ENCODE data around the gene NTRK3.

Gene NTRK3

DNA sequence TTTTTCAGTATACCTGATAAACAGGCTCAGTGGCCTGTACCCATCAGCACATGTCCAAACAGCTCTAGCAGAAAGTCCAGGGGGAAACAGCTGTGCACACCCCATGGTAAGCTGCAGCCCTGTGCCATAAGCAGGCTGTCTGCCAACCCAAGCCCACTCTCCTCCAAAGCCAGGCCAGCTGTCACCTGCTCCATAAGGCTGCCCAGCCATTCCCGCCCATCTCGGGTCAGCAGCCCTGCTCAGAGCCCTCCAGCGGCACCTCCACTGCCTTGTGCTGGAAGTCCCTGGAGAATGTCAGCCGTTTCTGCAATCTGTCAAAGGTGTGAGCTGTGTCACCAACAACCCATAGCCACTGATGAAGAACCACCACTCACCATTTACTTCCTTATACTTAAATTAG lies 82.0 kb downstream of the NTRK3 start:
- no peak for DNase-seq

DNA sequence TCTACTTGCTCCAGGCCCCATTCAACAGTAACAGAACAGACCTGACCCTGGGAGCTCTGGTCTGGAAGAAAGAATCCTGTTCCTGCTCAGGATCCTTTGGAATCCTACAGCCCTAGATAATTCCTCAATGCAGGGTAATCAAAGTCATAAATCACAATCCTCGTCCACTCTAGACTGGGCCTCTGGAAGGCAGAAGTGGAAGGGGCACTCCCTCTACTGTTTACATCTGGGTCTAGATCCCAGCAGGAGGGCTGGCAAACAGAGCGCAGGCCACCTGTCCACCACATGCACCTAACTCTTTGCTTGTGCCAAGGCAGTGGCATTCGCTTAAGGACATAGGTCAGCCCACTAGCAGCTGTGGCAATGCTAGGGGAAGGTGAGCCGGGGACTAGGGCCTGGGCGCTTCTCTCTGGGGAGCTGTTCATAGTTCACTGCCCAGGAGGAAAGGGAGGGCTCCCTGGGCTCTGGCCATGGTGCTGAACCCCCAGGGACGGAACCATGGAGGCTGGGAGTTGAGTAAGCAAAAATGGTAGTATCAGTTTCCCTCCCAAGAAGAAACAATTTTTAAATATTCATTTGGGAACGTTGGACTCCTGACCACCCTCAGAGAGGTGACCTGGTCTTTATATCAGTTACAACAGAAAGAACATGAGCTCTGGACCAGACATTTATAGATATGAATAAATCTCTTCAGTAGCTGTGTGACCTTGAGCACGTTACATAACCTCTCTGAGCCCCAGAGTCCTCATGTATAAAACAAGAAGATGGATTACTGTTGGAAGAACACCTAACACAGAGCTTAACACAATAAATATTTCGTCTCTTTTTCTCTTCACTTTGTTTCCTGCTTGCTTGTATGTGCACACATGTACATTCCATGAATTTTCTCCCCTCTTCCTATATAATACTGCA lies 90.2 kb downstream of the NTRK3 start:
- peak; percentile 57 for DNase-seq

DNA sequence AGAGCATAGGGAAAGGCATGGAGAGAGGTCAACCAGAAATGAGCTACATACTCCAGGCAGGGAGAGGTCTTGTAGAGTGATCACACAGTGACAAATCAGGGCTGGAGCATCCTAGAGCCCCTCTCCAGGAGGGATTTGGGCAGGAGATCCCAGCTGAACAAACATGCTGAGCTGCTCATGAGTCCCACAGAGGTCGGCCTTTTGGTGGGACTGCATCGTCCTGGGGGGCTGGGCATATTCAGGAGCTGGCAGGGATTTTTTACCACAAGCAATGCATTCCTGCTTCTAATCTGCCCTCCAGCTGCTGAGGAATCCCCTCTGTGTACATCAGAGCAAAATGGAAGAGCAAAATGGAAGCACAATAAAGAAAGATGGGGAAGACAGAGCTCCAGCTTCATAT lies 94.9 kb downstream of the NTRK3 start:
- no peak for DNase-seq

DNA sequence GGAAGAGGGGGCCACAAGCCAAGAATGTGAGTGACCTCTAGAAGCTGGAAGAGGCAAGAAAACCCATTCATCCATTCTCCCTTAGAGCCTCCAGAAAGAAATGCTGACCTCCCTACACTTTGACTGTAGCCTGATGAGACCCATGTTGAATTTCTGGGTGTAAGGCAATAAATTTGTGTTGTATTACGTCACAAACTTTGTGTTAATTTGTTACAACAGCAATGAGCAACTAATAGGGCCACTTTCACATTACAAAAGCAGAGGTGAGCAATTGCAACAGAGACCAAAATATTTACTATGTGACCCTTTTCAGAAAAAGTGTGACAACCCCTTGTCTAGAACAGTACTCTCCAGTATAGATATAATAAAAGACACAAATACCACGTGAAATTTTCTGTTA lies 101.2 kb downstream of the NTRK3 start:
- no peak for DNase-seq

DNA sequence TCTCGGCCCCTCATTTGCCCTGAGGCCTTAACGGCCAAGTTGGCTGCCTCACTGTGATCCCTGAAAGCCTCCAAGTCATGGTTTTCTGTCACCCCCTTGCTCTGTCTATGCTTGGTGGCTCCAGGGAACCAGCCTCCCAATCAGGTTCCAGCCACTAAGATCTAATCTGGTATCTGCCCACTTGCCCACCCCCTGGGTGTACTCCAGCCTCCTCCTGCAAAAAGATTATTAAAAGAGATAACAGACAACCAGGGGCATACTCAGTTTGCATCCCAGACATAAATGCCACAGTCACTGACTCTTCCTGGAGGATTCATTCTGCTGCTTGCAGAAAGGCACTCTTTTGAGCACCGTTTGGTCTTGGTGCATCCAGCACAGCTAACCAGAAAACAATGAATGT lies 103.9 kb downstream of the NTRK3 start:
- DNase-seq, result no peak

DNA sequence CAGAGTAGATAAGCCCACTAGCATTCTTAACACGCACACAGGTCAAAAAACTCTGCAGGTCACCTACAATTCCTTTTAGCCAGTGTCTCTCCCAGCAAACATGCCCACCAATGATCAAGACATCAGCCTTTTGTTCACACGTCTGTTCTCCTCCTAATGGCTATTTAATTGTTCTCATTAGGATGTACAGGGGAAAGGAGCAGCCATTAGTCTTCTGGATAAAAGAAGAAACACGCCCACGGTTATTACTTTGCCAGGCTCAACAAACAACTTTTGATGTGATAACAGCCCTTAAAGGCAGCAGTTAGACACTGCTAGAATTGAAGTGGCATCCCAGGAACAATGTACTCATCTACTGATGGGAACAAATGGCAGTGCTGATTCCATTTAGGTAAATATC lies 108.8 kb downstream of the NTRK3 start:
- DNase-seq, result no peak

DNA sequence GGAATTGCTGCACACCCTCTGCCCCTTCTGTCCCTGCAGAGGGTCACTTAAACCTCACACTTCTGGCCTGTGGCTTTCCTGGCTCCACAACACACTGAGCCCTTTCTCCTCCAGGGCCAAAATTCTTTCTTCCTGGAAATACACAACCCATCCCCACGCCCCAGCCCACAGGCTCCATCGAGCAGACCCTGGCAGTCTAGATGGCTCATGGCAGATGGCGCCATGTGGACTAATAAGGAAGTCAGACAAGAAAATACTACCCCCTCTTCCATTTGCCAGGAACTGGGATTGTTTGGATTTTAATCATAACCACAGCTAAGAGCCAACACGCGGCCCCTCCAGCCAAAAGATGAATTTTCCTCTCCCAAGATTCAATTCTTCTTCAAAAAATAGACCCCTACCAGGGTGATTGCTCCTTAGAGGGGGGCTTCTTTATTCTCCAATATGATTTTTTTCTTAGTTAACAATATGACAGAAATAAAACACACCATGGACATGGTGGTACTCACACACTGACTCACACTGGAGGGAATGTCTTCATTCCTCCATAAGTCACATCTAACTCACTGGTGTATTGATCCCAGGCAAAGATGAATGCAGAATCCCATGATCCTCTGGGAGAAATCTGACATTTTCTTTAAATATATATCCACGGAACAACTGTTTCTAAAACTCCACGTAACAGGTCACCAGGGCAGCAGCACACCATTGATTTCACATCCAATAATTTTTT lies 111.5 kb downstream of the NTRK3 start:
- DNase-seq, result no peak

DNA sequence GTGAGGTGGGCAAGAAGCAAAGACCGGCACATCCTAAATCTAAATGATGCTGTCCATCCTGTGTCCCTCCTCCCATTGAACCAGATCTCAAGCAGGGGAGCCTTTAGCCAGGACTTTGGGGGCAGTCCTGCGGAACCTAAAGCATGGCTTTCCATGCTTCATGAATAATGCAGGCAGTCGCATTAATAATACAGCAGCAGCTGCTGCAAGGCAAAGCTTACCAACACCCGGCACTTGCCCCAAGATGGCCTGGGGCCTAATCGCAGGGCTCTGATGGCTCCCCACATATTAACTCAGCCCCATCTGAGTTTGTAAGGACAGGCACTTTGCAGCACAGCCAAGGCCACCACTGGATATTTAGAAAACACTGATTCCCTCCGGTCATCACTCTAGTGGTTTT lies 114.4 kb downstream of the NTRK3 start:
- no peak for DNase-seq

DNA sequence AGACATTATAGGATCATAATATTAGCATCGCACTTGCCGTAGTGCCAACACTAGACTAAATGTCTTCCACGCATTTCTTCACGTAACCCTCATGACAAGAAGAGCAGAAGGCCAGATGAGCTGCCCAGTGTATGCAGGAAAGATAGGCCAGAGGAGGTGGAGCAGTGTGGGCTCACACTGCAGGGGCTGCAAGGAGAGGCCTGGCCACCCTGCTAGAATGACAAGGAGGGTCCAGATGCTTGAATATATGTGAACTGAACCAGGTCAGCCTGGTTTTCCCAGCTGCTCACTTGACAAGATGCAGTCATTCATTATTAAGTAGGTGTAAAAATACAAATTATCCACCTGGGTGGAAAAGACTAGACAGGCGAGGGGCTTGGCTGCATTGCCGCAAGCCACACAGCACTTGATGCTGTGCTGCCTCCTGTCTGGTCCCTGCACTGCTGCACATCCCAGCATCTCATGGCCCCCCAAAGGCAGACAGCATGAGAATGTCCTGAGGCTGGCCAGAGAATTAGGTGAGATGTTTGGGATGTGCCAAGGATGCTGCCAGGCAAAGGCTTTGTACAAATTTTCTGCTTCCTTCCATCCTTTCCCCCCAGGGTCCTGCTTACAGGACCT lies 115.2 kb downstream of the NTRK3 start:
- no peak for DNase-seq

DNA sequence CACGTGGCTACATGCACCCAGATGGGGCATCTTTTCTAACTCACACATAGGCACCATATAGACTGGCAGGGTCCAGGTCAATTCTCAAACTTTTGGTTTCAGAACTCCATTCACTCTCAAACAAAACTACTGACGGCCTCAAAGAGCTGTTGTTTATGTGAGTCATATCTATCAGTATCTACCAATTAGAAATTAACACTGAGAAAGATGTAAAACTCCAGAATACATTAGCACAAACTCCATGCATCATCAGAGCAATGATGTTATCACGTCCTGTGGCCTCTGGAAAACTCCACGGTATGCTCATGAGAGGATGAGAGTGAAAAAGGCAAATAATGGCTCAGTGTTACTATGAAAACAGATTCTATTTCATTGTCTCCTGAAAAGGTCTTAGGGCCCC lies 116.1 kb downstream of the NTRK3 start:
- DNase-seq, result no peak

DNA sequence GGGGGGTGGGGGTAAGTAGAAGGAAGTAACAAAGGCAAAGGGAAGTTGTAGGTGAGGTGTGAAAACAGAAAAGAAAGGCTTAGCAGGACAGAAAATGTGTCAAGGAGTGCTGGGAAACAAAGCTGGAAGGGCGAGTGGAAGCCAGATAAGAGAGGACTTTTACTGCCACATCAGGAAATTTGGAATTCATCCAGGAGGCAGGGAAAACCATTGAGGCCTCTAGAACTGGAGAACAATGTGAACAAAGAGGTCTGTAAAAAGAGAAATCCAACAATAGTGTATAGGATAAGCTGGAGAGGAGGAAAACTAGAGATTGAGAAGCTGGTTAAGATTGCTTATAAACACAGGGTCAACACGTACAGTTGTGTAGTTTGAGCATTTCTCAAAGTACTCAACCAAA lies 116.6 kb downstream of the NTRK3 start:
- DNase-seq, result no peak

DNA sequence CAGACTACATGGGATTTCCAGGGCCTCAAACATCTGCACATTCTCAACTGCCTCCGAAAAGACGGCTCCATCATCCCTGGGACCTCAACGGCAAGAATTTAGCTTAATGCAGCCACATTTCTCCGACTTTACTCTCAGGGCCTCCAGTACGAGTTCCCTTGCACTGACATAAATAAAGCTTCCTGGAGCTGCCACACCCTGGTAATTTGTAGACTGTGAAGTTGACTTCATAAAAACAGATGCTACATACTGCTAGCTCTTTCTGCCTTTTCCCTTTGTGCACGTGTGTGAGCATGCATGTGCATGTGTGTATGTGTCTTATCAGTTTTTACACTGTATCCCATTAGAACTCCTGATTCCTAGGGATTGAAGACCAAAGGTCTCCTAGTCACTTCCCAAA lies 122.7 kb downstream of the NTRK3 start:
- DNase-seq, result no peak

DNA sequence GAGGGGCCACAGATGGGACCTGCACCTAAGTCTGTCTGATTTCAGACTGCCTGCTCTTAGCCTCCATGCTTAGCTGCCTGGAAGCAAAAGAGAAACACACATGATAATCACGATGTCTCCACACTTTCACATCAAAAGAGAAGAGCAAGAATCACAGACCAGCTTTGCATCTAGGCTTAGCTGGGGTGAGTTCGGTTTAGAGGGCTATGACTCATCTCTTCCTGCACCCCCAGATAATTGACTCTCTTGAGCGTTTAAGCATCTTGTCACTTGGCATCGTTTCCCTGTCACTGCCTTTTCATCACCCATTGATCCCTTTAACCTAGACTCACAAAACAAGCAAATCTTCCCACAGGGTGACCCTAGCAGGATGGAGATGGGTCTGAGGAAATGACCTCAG lies 124.0 kb downstream of the NTRK3 start:
- DNase-seq, result no peak

DNA sequence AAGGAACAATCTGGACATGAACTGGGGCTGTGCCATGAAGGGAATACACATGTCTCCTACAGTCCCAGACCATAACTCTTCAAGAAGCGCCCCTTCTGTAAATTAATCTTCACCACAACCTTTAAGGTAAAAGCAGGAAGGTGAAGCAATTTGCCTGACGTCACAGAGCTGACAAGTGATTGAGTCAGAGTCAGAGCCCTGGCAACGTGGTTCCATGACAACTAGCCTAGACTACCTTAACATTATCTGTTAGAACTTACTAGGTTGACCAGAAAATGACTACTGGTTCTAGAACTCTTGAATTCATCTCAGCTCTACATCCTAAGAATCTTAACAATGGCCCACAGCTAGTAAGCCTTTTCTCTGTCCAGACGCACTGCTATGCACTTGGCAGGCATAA lies 124.6 kb downstream of the NTRK3 start:
- no peak for DNase-seq

DNA sequence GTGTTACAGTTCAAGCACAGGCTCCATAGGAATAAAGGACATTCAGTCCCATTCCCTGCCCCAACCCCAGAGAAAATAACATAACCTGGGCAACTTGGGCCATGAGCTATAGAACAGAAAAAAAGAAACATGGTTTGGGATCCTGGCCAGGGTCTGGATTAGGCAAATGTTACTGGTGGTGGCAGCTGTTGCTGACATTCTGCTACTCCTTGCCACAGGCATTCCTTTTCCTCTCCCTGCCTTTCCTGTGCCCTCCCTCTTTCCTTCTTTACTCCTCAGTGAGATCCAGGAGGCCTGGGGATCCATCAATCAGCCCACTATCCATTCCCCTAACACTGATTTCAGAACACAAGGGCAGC lies 129.1 kb downstream of the NTRK3 start:
- DNase-seq, result no peak

DNA sequence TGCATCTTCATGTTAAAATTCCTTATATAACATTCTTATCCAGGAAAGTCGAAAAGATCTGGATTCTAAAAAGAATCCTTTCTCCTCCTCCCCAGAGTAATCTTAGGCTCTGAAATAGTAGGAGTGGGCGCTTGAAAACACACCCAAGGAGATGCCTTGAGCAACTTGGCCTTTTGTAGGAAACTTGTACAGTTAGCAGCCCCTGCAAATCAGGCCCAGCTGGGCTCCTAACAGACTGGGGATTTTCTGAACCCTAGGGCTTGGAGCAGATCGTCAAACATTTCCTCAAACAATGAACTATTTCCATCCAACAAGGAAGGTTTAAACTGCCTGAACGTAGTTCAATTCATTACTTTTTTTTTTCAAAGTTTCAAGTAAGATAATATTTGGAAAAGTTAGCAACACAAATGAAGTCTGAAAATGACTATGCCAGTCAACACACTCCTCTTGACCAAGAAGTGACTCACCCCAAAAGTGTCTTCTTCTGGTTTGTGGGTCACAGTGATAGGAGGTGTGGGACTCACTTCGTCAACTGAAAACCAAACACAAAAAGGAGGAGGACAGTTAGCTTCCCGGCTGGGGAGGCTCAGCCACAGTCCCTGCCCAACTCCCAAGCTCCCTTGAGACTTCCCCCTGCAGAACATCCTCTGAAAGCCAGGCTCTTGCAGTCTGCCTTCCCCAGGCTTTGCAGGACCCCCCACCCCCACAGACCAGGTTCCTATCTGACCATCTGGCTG lies 129.7 kb downstream of the NTRK3 start:
- DNase-seq, result no peak

DNA sequence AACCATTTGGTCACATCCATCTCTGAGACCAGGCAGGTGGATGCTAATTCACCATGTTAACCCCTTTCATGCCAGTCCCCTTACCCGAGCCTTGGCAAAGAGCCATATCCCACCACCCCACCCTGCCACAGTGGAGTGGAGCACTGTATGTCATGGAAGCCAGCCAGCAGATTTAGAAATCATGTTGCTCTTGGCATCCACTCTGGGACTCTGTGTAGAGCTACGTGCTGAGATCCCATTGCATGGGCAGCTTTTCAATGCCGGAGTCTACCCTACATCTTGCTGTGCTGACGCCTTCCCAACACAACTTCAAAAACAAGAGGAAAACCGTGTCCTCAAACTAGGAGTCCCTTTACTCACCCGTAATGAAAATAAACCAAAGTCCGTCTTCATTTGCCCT lies 131.0 kb downstream of the NTRK3 start:
- no peak for DNase-seq

DNA sequence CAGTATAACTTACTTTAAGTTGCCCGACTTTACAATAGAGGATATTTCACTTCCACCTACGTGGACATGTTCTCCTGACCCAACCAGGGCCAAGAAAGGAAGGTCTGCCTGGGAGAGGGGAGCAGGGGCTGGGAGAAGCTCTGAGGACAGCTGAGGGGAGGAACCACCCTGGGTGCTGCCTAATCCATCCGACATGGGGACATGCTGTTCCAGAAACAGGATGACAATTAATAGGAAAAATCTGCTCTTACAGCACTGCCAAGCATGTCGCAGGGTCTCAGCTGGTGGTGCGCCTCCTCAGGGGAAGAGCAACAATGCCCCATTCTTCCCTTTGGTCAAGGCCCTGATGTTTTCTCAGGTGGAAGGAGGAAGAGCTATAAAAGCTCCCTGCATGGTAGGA lies 132.3 kb downstream of the NTRK3 start:
- DNase-seq, result no peak

DNA sequence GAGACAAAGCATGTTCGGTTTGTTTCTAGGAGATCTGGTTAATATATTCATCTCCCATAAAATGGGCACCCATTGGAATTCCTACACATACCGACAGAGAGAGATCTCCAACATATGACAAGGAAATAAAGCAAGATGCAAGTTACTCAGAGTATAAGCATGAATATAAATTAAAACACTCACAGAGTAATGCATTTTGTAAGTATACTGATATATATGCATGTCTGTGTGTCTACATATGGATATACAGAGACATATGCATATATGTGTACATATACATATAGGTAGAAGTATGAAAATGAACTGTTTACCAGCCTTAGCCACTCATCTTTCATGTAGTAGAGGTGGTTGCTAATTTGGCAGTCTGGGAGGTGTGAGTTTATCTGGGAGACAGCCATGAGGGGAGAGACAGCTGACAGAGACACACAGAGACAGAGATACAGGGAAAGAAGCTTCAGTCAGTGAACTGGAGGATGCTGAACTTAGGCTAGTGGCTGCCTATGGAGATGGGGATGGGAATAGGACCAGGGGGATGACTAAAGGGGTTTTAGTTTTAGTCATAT lies 134.5 kb downstream of the NTRK3 start:
- no peak for DNase-seq

DNA sequence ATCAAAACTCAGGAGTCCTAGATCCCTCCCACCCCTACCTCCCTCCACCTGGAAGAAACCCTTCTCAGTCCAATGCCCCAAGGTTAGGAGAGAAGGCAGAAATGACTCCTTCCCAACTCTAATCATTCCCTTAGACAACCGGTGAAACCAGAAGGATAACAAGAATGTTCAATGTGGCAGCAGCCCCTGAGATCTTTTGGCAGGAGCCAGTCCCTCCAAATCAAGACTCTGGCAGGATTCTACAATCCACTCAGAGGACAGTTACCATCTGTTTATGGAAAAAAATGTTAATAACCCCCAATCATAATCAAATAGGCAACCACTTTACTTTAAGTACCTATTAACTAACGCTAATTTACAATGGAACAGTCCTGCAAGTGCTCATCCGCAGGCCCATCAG lies 136.5 kb downstream of the NTRK3 start:
- DNase-seq, result no peak

DNA sequence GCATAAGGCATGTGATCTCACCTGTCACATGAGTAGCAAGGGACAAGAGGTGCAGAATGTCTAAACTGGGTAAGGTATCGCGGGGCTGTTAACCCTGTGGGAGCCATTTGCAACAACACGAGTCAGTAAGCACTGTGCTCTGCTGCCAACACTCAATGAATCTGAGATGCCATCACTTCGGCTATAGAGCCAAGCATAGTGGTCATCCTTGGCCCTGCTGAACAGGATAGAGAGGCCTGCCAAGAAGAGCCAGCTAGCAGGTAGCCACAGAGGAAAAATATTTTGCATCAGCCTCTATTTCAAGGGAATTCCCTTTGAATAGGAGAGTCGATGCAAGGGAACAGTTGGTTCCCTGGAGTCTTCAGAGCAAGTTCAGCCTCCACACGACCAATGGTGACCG lies 137.8 kb downstream of the NTRK3 start:
- DNase-seq, result no peak

DNA sequence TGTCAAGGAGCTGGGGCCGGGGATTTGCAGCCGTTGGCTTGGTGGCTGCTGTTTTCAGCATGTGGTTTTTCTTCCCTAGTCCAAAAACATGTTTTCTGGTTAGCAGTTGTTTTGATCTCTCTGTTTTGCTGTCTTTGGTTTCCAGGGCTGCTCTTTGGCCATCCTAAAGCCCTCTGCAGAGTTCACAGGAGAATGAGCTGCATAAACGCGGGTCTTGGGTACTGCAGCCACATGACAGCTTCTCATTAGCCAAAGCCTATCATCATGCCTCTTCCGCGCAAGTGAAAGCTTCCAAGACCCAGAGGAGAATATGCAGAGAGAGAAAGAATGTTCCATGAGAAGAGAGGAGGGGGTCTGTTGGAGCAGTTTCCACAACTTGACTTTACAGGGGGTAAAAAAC lies 138.5 kb downstream of the NTRK3 start:
- no peak for DNase-seq

Data from RPMI8226 (cell line).